ENCODE data around the gene SDF4. TPM values are rescaled to one million over a fixed set of nuclear protein-coding genes. Genes with fewer than 3 reads are reported as not detected.

Gene SDF4
- total RNA-seq, 4 donors from 2014 or later = 57.5 to 87.6 (median 73.1) TPM

DNA sequence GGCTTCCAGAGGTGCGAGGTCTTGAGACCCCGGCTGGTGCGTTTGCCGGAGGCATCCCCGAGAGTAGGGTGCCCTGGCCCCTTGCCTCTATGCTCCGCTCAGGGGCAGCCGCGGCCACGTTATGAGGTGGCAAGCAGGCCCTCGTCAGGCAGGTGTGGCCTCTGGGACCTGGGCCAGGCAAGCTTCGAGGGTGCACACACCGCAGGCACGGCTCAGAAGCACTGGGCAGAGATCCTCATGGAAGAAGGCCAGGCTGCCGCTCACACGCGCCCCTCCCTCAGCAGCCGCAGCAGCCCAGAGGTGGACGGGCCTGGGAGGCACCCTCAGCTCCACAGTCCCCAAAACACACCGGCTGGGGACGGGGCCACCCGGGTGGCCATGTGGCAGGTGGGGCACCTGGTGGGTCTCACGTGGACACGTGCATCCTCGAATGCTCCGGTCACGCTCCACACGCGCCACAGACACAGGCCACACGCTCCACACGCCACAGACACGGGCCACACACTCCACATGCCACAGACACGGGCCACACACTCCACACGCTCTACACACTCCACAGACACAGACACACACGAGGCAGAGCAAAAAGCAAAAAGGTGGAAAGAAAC lies 6.5 kb downstream of the SDF4 start:
- Histone ChIP-seq H3K9me3 (no peaks in the 10 kb centered on the region), H3K4me3 (no peak overlapping the region), H3K27ac (no peak overlapping the region), H3K4me1 (peaks cover 21% of the 10 kb centered on the region), H3K36me3 (peaks cover 76% of the 10 kb centered on the region), H3K27me3 (no peaks in the 10 kb centered on the region)
- TF ChIP-seq, protein P1, sequence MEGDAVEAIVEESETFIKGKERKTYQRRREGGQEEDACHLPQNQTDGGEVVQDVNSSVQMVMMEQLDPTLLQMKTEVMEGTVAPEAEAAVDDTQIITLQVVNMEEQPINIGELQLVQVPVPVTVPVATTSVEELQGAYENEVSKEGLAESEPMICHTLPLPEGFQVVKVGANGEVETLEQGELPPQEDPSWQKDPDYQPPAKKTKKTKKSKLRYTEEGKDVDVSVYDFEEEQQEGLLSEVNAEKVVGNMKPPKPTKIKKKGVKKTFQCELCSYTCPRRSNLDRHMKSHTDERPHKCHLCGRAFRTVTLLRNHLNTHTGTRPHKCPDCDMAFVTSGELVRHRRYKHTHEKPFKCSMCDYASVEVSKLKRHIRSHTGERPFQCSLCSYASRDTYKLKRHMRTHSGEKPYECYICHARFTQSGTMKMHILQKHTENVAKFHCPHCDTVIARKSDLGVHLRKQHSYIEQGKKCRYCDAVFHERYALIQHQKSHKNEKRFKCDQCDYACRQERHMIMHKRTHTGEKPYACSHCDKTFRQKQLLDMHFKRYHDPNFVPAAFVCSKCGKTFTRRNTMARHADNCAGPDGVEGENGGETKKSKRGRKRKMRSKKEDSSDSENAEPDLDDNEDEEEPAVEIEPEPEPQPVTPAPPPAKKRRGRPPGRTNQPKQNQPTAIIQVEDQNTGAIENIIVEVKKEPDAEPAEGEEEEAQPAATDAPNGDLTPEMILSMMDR (IDR thresholded peaks at IDR 0.05) = no peak
- no peak for TF ChIP-seq POLR2A (IDR thresholded peaks at IDR 0.05)
- TF ChIP-seq EP300 (IDR thresholded peaks at IDR 0.05) = no peak
- no peak for TF ChIP-seq POLR2AphosphoS5 (IDR thresholded peaks at IDR 0.05)
- WGBS = 79% methylated on average over 16 of the region's 34 CpGs
- no peak for DNase-seq (ENCODE audit: low spot score in 2 of 2)

DNA sequence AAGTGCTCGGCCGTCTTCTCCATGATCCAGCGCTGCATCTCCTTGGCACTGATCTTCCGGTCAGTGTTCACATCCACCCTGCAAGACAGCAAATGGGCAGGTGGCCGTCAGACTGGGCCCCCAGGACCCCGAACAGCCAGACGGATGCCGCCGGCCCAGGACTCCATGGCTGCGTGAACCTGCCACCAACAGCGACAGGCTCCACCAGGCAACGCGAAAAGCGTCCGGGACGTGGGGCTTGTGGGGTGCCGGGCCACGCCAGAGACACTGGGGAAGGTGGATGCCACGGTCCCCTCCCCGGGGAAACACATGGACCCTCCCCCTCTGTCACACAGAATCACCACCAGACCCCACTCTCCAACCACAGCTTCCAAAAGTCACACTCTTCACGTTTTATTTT lies 7.9 kb downstream of the SDF4 start:
- no peak for TF ChIP-seq EP300 (IDR thresholded peaks at IDR 0.05)
- TF ChIP-seq, protein P1 (IDR thresholded peaks at IDR 0.05) = no peak
- TF ChIP-seq POLR2A (IDR thresholded peaks at IDR 0.05) = no peak
- TF ChIP-seq POLR2AphosphoS5 (IDR thresholded peaks at IDR 0.05) = no peak
- Histone ChIP-seq H3K9me3 (no peaks in the 10 kb centered on the region), H3K27me3 (no peaks in the 10 kb centered on the region), H3K4me3 (no peak overlapping the region), H3K36me3 (peaks cover 87% of the 10 kb centered on the region), H3K27ac (no peak overlapping the region), H3K4me1 (peaks cover 9% of the 10 kb centered on the region)
- WGBS = 93% methylated on average over 16 of the region's 21 CpGs
- no peak for DNase-seq (ENCODE audit: low spot score in 2 of 2)

DNA sequence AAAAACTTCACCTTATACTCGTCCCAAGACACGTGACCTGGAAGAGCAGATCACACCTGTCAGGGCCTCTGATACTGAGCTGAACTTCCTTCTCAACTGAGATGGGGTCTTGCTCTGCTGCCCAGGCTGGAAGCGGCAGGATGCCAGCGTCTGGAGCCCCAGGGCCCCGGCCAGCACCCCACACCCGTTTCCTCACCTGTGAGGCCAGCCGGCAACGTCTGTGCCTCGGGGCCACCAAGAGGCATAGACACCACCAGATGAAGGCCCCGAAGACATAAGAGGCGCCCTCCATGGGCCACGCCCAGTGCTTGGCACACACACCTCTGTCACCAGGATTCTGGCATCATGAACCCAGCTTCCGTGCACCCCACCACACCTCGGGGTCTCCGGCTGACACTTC lies 8.5 kb downstream of the SDF4 start:
- Histone ChIP-seq H3K4me3 (no peak overlapping the region), H3K27me3 (no peaks in the 10 kb centered on the region), H3K4me1 (peaks cover 9% of the 10 kb centered on the region), H3K27ac (no peak overlapping the region), H3K36me3 (peaks cover 87% of the 10 kb centered on the region), H3K9me3 (no peaks in the 10 kb centered on the region)
- WGBS = 88% methylated on average over 7 of the region's 15 CpGs
- DNase-seq (ENCODE audit: low spot score in 2 of 2) = no peak
- TF ChIP-seq EP300 (IDR thresholded peaks at IDR 0.05) = no peak
- TF ChIP-seq, protein P1 (IDR thresholded peaks at IDR 0.05) = no peak
- TF ChIP-seq POLR2AphosphoS5 (IDR thresholded peaks at IDR 0.05) = no peak

DNA sequence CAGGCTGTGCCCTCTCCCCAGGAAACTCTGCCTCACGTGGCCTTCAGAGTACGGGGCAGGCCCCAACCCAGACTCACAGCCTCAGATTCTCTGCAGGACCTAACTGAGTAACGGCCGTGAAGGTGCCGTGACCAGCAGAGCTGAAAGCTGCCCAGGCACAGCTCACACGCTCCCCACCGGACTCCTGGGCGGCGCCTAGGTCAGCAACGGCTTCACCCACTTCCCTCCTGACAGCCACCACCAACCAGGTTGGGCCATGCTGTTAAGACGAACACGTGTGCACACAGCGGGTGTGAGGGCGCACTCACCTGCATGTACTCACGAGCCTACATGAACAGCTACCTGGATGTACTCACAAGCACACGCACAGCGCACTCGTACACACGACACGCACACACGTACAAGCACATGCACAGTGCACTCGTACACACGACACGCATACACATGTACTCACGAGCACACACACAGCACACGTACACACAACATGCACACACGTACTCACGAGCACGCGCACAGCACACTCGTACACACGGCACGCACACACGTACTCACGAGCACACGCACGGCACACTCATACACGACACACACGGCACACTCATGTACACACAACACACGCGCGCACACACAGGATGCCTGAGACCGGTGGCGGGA lies 9.1 kb downstream of the SDF4 start:
- 94% methylated on average over 39 of the region's 44 CpGs for WGBS

More for the DNA sequence above, 9.1 kb downstream of the SDF4 start:
- no peaks in the 10 kb centered on the region for H3K9me3 ChIP-seq
- DNase-seq (ENCODE audit: low spot score in 2 of 2) = no peak
- no peak overlapping the region for H3K4me3 ChIP-seq
- no peak for TF ChIP-seq EP300 (IDR thresholded peaks at IDR 0.05)
- no peak for TF ChIP-seq POLR2A (IDR thresholded peaks at IDR 0.05)
- TF ChIP-seq, protein P1 (IDR thresholded peaks at IDR 0.05) = no peak
- TF ChIP-seq POLR2AphosphoS5 (IDR thresholded peaks at IDR 0.05) = no peak
- no peaks in the 10 kb centered on the region for H3K27me3 ChIP-seq
- peaks cover 16% of the 10 kb centered on the region for H3K4me1 ChIP-seq
- peaks cover 87% of the 10 kb centered on the region for H3K36me3 ChIP-seq
- no peak overlapping the region for H3K27ac ChIP-seq

Data from suprapubic skin (tissue), 4 donors.